Rectal smooth muscle tissue (tissue), 1 donor: ENCODE results near the gene NEO1.

Experiments used
- H3K27ac ChIP-seq: one replicate; pipeline ENCODE4 v1.7.0; 2013; ENCODE audit warnings: low read depth, low read length, inconsistent platforms
- H3K27me3 ChIP-seq: one replicate; pipeline ENCODE4 v1.7.0; 2013; ENCODE audit warnings: low read length; ENCODE audit not compliant: control insufficient read depth, insufficient read depth
- H3K36me3 ChIP-seq: one replicate; pipeline ENCODE4 v1.7.0; 2013; ENCODE audit warnings: low read length; ENCODE audit not compliant: control insufficient read depth, insufficient read depth
- H3K4me1 ChIP-seq: one replicate; pipeline ENCODE4 v1.7.0; 2013; ENCODE audit warnings: low read length; ENCODE audit not compliant: control insufficient read depth, insufficient read depth
- H3K4me3 ChIP-seq: one replicate; pipeline ENCODE4 v1.7.0; 2013; ENCODE audit warnings: low read length
- H3K9ac ChIP-seq: one replicate; pipeline ENCODE4 v1.7.0; 2013; ENCODE audit warnings: low read length

The NEO1 gene

GRCh38 chr15:73108676-73109075, 56.4 kb downstream of the NEO1 start:
- no peaks in the 10 kb centered on the region for H3K4me1 ChIP-seq
- H3K27me3 ChIP-seq: no peaks in the 10 kb centered on the region
- H3K27ac ChIP-seq: no peak overlapping the region
- no peaks in the 10 kb centered on the region for H3K36me3 ChIP-seq
- H3K4me3 ChIP-seq: no peak overlapping the region
- H3K9ac ChIP-seq: no peak overlapping the region

GRCh38 chr15:73109765-73110164, 57.5 kb downstream of the NEO1 start:
- no peak overlapping the region for H3K9ac ChIP-seq
- no peaks in the 10 kb centered on the region for H3K4me1 ChIP-seq
- H3K27me3 ChIP-seq: no peaks in the 10 kb centered on the region
- no peaks in the 10 kb centered on the region for H3K36me3 ChIP-seq
- H3K27ac ChIP-seq: no peak overlapping the region
- no peak overlapping the region for H3K4me3 ChIP-seq

- Histone ChIP-seq H3K9ac (no peak overlapping the region), H3K36me3 (no peaks in the 10 kb centered on the region), H3K4me1 (no peaks in the 10 kb centered on the region), H3K27ac (no peak overlapping the region), H3K27me3 (no peaks in the 10 kb centered on the region), H3K4me3 (no peak overlapping the region)
Measured at GRCh38 chr15:73110201-73110600, 57.9 kb downstream of the NEO1 start.

GRCh38 chr15:73114064-73114463, 61.8 kb downstream of the NEO1 start:
- no peak overlapping the region for H3K9ac ChIP-seq
- no peaks in the 10 kb centered on the region for H3K4me1 ChIP-seq
- H3K4me3 ChIP-seq: no peak overlapping the region
- H3K27me3 ChIP-seq: no peaks in the 10 kb centered on the region
- H3K36me3 ChIP-seq: no peaks in the 10 kb centered on the region
- H3K27ac ChIP-seq: no peak overlapping the region

- Histone ChIP-seq H3K27ac (no peak overlapping the region), H3K9ac (no peak overlapping the region), H3K4me1 (no peaks in the 10 kb centered on the region), H3K4me3 (no peak overlapping the region), H3K36me3 (no peaks in the 10 kb centered on the region), H3K27me3 (no peaks in the 10 kb centered on the region)
Measured at GRCh38 chr15:73116164-73116563, 63.9 kb downstream of the NEO1 start.

GRCh38 chr15:73118055-73118454, 65.8 kb downstream of the NEO1 start:
- no peaks in the 10 kb centered on the region for H3K36me3 ChIP-seq
- H3K9ac ChIP-seq: no peak overlapping the region
- H3K27ac ChIP-seq: no peak overlapping the region
- H3K27me3 ChIP-seq: no peaks in the 10 kb centered on the region
- H3K4me1 ChIP-seq: no peaks in the 10 kb centered on the region
- no peak overlapping the region for H3K4me3 ChIP-seq

- H3K36me3 ChIP-seq: no peaks in the 10 kb centered on the region
- no peak overlapping the region for H3K4me3 ChIP-seq
- no peak overlapping the region for H3K27ac ChIP-seq
- no peak overlapping the region for H3K9ac ChIP-seq
- no peaks in the 10 kb centered on the region for H3K27me3 ChIP-seq
- no peaks in the 10 kb centered on the region for H3K4me1 ChIP-seq
Measured at GRCh38 chr15:73119478-73119877, 67.2 kb downstream of the NEO1 start.

- Histone ChIP-seq H3K9ac (no peak overlapping the region), H3K4me3 (no peak overlapping the region), H3K4me1 (no peaks in the 10 kb centered on the region), H3K27ac (no peak overlapping the region), H3K27me3 (no peaks in the 10 kb centered on the region), H3K36me3 (no peaks in the 10 kb centered on the region)
Measured at GRCh38 chr15:73120269-73120668, 68.0 kb downstream of the NEO1 start.

- no peak overlapping the region for H3K9ac ChIP-seq
- no peaks in the 10 kb centered on the region for H3K36me3 ChIP-seq
- no peak overlapping the region for H3K27ac ChIP-seq
- H3K4me1 ChIP-seq: no peaks in the 10 kb centered on the region
- no peaks in the 10 kb centered on the region for H3K27me3 ChIP-seq
- no peak overlapping the region for H3K4me3 ChIP-seq
Measured at GRCh38 chr15:73125219-73125618, 73.0 kb downstream of the NEO1 start.

GRCh38 chr15:73127302-73127936, 75.2 kb downstream of the NEO1 start:
- Histone ChIP-seq H3K27ac (no peak overlapping the region), H3K4me3 (no peak overlapping the region), H3K9ac (no peak overlapping the region)

GRCh38 chr15:73130830-73131229, 78.6 kb downstream of the NEO1 start:
- Histone ChIP-seq H3K4me1 (no peaks in the 10 kb centered on the region), H3K4me3 (no peak overlapping the region), H3K9ac (no peak overlapping the region), H3K36me3 (no peaks in the 10 kb centered on the region), H3K27me3 (no peaks in the 10 kb centered on the region), H3K27ac (no peak overlapping the region)

More at GRCh38 chr15:73127302-73127936, 75.2 kb downstream of the NEO1 start:
- no peaks in the 10 kb centered on the region for H3K36me3 ChIP-seq
- no peaks in the 10 kb centered on the region for H3K27me3 ChIP-seq
- H3K4me1 ChIP-seq: no peaks in the 10 kb centered on the region

- no peaks in the 10 kb centered on the region for H3K27me3 ChIP-seq
- H3K27ac ChIP-seq: no peak overlapping the region
- no peak overlapping the region for H3K9ac ChIP-seq
- no peak overlapping the region for H3K4me3 ChIP-seq
- no peaks in the 10 kb centered on the region for H3K4me1 ChIP-seq
- H3K36me3 ChIP-seq: peaks cover 3% of the 10 kb centered on the region
Measured at GRCh38 chr15:73134196-73134595, 81.9 kb downstream of the NEO1 start.

GRCh38 chr15:73139041-73139743, 86.9 kb downstream of the NEO1 start:
- Histone ChIP-seq H3K9ac (no peak overlapping the region), H3K27ac (no peak overlapping the region), H3K4me3 (no peak overlapping the region), H3K4me1 (no peaks in the 10 kb centered on the region), H3K27me3 (no peaks in the 10 kb centered on the region), H3K36me3 (peaks cover 5% of the 10 kb centered on the region)
